B cell (primary cell): Measurements from ENCODE around the gene LSM12. TPM values are rescaled to one million over a fixed set of nuclear protein-coding genes. Genes with fewer than 3 reads are reported as not detected.

ENCODE experiments used
- ATAC-seq: fragments of 200-7000 bp; cut with Tn5 transposase; one replicate; pipeline ENCODE4 v1.10.0; 2021; ENCODE audit warnings: low read depth, mild to moderate bottlenecking, moderate number of reproducible peaks, moderate library complexity
- CTCF ChIA-PET: fragments of 350-600 bp; sonication (Branson Sonifier 250); formaldehyde crosslinking; loops from one replicate; lab custom pipeline; 2021; ENCODE audit warnings: antibody characterized with exemption, inconsistent platforms; lab: Charles Lee
- POLR2A ChIA-PET: fragments of 350-600 bp; sonication (Branson Sonifier 250); formaldehyde crosslinking; loops from one replicate; lab custom pipeline; 2021; ENCODE audit warnings: antibody characterized with exemption; lab: Charles Lee
- DNase-seq: peaks from one replicate; pipeline ENCODE4 v3.0.0; 2013
- H2AFZ ChIP-seq: 2 replicates; pipeline ENCODE4 v1.6.1; 2012; ENCODE audit warnings: mild to moderate bottlenecking, low read depth, low read length; ENCODE audit not compliant: insufficient read depth, poor library complexity, severe bottlenecking
- H3K27ac ChIP-seq, 2 donors: 1 replicate in 1 of 2; 2 replicates in 1 of 2; pipeline ENCODE4 v1.5.1; 2012 to 2013; ENCODE audit warnings: low read length in 2 of 2, mild to moderate bottlenecking in 2 of 2, moderate library complexity in 1 of 2
- H3K27me3 ChIP-seq, 4 experiments: fragments of 200-600 bp in 1 of 4; sonication (generic) in 1 of 4; replicated peaks in 1 of 4; 1 replicate in 2 of 4; 2 replicates in 2 of 4; pipeline versions ENCODE4 v1.6.1 to v1.7.0; 2013 to 2016; ENCODE audit warnings: low read length in 3 of 4, mild to moderate bottlenecking in 2 of 4, mixed read lengths in 1 of 4, moderate library complexity in 1 of 4; ENCODE audit not compliant: insufficient read depth in 4 of 4, control insufficient read depth in 3 of 4; ENCODE audit errors: control extremely low read depth in 1 of 4
- H3K36me3 ChIP-seq, 2 experiments: replicated peaks in 1 of 2; 1 replicate in 1 of 2; 2 replicates in 1 of 2; pipeline versions ENCODE4 v1.6.1 to v1.7.1; 2013; ENCODE audit warnings: low read length in 1 of 2; ENCODE audit not compliant: insufficient read depth in 2 of 2, control insufficient read depth in 1 of 2; ENCODE audit errors: control extremely low read depth in 1 of 2, extremely low read depth in 1 of 2
- H3K4me1 ChIP-seq, 2 donors: fragments of 200-600 bp in 1 of 2; sonication (generic) in 1 of 2; 1 replicate in 1 of 2; 2 replicates in 1 of 2; pipeline versions ENCODE4 v1.5.1 to v1.6.1; 2013 to 2017; ENCODE audit warnings: low read length in 2 of 2; ENCODE audit not compliant: control insufficient read depth in 2 of 2, insufficient read depth in 2 of 2
- H3K4me2 ChIP-seq: replicated peaks from 2 replicates; pipeline ENCODE3; 2012; ENCODE audit warnings: mild to moderate bottlenecking, low read depth, low read length; ENCODE audit not compliant: poor library complexity, severe bottlenecking
- H3K4me3 ChIP-seq, 5 experiments: fragments of 200-600 bp in 1 of 5; sonication (generic) in 1 of 5; 1 replicate in 3 of 5; 2 replicates in 2 of 5; pipeline versions ENCODE4 v1.5.1 to v1.7.0; 2011 to 2016; ENCODE audit warnings: low read length in 4 of 5, mild to moderate bottlenecking in 4 of 5, low read depth in 2 of 5, control low read depth in 1 of 5, moderate library complexity in 1 of 5; ENCODE audit not compliant: insufficient read depth in 1 of 5; ENCODE audit errors: control extremely low read depth in 1 of 5, extremely low read depth in 1 of 5
- H3K79me2 ChIP-seq: fragments of 200-600 bp; sonication (generic); one replicate; pipeline ENCODE4 v1.6.0; 2016; ENCODE audit warnings: low read length; ENCODE audit not compliant: control insufficient read depth, insufficient read depth
- H3K9ac ChIP-seq: fragments of 200-600 bp; sonication (generic); 2 replicates; pipeline ENCODE4 v1.6.1; 2017; ENCODE audit warnings: mild to moderate bottlenecking, low read length, moderate library complexity
- H3K9me3 ChIP-seq, 3 donors: one replicate each; pipeline versions ENCODE4 v1.6.1 to v1.7.1; 2013; ENCODE audit warnings: low read length in 2 of 3; ENCODE audit not compliant: control insufficient read depth in 2 of 3, insufficient read depth in 1 of 3; ENCODE audit errors: control extremely low read depth in 1 of 3
- H4K20me1 ChIP-seq: 2 replicates; pipeline ENCODE4 v1.6.0; 2012; ENCODE audit warnings: mild to moderate bottlenecking, low read length; ENCODE audit not compliant: insufficient read depth, control insufficient read depth, poor library complexity, severe bottlenecking
- H3K27ac Mint-ChIP-seq: one replicate; pipeline ENCODE4 v1.8.0; 2021; ENCODE audit warnings: mixed read lengths
- H3K27me3 Mint-ChIP-seq: one replicate; pipeline ENCODE4 v1.8.0; 2021; ENCODE audit warnings: mixed read lengths
- H3K4me1 Mint-ChIP-seq: one replicate; pipeline ENCODE4 v1.8.0; 2021; ENCODE audit warnings: mixed read lengths
- H3K4me3 Mint-ChIP-seq: one replicate; pipeline ENCODE4 v1.8.0; 2021; ENCODE audit warnings: mixed read lengths
- H3K9me3 Mint-ChIP-seq: one replicate; pipeline ENCODE4 v1.8.0; 2022; ENCODE audit warnings: mixed read lengths; ENCODE audit not compliant: insufficient read depth
- EZH2 ChIP-seq: IDR thresholded peaks from 2 replicates; pipeline ENCODE4 v1.6.1; 2012; ENCODE audit warnings: borderline replicate concordance, low read depth, mild to moderate bottlenecking, moderate library complexity, low read length; ENCODE audit not compliant: insufficient read depth, poor library complexity, severe bottlenecking
- WGBS: methylation state at CpG from one replicate; pipeline ENCODE4 v1.1.5; 2013; ENCODE audit warnings: missing lambda C conversion rate; ENCODE audit not compliant: insufficient coverage; 5-methylcytosine and 5-hydroxymethylcytosine counted together
- intact Hi-C: fragments of 100-400 bp; cut with micrococcal nuclease; formaldehyde crosslinking; loops from one replicate; pipeline ENCODE4 v1.10.0; 2022
- polyA plus RNA-seq: library from polyadenylated mRNA; depleted of rRNA; stranded (reverse); fragments of >200 nt; gene quantifications from 2 replicates; pipeline ENCODE4 v1.2.3, GENCODE V29; 2012
- total RNA-seq, 2 donors: library from RNA; stranded (reverse); fragments of 120-200 nt in 1 of 2; gene quantifications; 1 replicate in 1 of 2; 2 replicates in 1 of 2; pipeline versions ENCODE4 v1.2.3 to v1.2.4, GENCODE V29; 2013 to 2022
- TF ChIP-seq, protein P1 (sequence below): fragments of 200-600 bp; IDR thresholded peaks from one replicate; pipeline ENCODE4 v1.8.0; 2022; ENCODE audit warnings: antibody characterized with exemption, mild to moderate bottlenecking

LSM12 gene
- total and polyA plus RNA-seq, 2 donors (not counting 1 experiment from before 2014, with no cell fraction given) = 16.8 to 31.2 TPM

DNA sequence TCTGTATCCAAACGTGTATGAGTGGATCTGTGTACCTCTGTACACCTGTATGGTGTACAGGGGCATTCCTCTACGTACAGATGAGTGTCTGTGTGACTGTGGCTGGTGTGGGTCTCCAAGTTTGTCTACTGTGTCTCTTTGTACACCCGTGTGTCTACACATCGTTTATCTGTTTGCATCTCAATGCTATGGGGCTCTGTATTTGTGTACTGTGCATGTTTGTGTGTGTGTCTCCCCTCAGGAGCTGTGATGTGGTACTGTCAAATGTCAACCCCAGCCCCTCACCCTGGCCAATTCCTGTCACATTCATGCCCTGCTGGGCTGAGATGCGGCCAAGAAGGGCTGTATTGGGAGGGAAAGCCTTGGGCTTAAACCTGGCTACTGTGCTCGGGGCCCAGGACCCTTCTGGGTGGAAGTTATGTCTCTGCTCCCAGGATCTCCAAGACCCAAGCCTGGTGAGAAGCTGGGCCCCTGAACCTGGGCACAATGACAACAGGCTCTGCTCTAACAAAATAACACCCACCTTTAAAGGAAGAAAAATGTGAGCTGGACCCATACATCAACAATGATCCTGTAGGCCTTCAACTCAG, 65.5 kb downstream of the LSM12 start:
- intact Hi-C loops = no loop called here
- 89% methylated on average over 5 of the region's 6 CpGs for WGBS
- H3K9me3 ChIP-seq = peaks cover 0 to 12% (median 0%) of the 10 kb centered on the region in 3 donors
- TF ChIP-seq, protein P1, sequence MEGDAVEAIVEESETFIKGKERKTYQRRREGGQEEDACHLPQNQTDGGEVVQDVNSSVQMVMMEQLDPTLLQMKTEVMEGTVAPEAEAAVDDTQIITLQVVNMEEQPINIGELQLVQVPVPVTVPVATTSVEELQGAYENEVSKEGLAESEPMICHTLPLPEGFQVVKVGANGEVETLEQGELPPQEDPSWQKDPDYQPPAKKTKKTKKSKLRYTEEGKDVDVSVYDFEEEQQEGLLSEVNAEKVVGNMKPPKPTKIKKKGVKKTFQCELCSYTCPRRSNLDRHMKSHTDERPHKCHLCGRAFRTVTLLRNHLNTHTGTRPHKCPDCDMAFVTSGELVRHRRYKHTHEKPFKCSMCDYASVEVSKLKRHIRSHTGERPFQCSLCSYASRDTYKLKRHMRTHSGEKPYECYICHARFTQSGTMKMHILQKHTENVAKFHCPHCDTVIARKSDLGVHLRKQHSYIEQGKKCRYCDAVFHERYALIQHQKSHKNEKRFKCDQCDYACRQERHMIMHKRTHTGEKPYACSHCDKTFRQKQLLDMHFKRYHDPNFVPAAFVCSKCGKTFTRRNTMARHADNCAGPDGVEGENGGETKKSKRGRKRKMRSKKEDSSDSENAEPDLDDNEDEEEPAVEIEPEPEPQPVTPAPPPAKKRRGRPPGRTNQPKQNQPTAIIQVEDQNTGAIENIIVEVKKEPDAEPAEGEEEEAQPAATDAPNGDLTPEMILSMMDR = no peak
- TF ChIP-seq EZH2 = no peak
- H3K4me2 ChIP-seq = no peak overlapping the region
- no peaks in the 10 kb centered on the region for H3K79me2 ChIP-seq
- DNase-seq (no peak), ATAC-seq (no peak)
- H2AFZ ChIP-seq = no peak overlapping the region
- H3K27me3 ChIP-seq = peaks cover 0 to 24% (median 10%) of the 10 kb centered on the region in 4 experiments
- H3K4me1 ChIP-seq = peaks cover 17 to 18% of the 10 kb centered on the region in 2 donors
- POLR2A ChIA-PET = no interaction called here
- no peaks in the 10 kb centered on the region for H3K36me3 ChIP-seq
- peaks cover 11% of the 10 kb centered on the region for H3K4me1 Mint-ChIP-seq
- peaks cover 22% of the 10 kb centered on the region for H3K27me3 Mint-ChIP-seq
- no peak overlapping the region for H3K27ac ChIP-seq
- H3K9ac ChIP-seq = no peak overlapping the region
- CTCF ChIA-PET = no interaction called here
- no peak overlapping the region for H3K27ac Mint-ChIP-seq
- H3K4me3 ChIP-seq = no peak overlapping the region
- no peaks in the 10 kb centered on the region for H3K9me3 Mint-ChIP-seq
- no peaks in the 10 kb centered on the region for H4K20me1 ChIP-seq
- H3K4me3 Mint-ChIP-seq = no peak overlapping the region

DNA sequence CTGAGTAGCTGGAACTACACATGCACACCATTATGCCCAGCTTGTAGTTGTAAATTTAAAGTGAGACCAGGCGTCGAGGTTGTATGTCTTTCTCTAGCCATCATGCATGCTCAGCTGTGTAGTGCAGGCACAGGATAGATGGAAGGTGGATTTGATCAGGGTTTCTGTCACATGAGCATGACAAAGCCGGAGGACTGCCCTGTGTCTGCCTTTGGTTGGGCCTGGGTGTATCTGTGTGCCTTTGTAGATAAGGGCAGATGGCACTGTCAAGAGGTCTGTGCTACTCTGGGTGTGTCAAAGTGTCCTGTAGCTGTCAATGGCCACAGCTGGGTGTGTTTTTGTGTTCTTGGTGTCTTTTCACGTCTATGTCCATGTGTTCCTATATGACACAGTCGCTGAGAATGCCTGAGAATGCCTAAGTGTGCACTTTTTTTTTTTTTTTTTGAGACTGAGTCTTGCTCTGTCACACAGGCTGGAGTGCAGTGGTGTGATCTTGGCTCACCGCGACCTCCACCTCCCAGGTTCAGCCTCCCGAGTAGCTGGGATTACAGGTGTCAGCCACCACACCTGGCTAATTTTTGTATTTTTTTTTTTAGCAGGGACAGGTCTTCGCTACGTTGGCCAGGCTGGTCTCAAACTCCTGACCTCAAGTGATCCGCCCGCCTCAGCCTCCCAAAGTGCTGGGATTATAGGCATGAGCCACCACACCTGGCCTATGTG, 66.2 kb downstream of the LSM12 start:
- H3K4me1 ChIP-seq = peaks cover 10 to 12% of the 10 kb centered on the region in 2 donors
- DNase-seq (no peak), ATAC-seq (no peak)
- WGBS = 91% methylated on average over 12 of the region's 12 CpGs
- H3K27ac ChIP-seq = no peak overlapping the region
- CTCF ChIA-PET = interaction anchor here (0.7 kb wide), 1 partner anchor 863 kb away, joined by 3 read pairs; no protein-coding TSS in a partner anchor
- H3K27ac Mint-ChIP-seq = no peak overlapping the region
- H2AFZ ChIP-seq = no peak overlapping the region
- H3K4me2 ChIP-seq = no peak overlapping the region
- no peak overlapping the region for H3K9ac ChIP-seq
- H3K79me2 ChIP-seq = no peaks in the 10 kb centered on the region
- H3K27me3 Mint-ChIP-seq = peaks cover 23% of the 10 kb centered on the region
- peaks cover 8% of the 10 kb centered on the region for H3K4me1 Mint-ChIP-seq
- intact Hi-C loops = no loop called here
- POLR2A ChIA-PET = no interaction called here
- H3K36me3 ChIP-seq = no peaks in the 10 kb centered on the region
- no peaks in the 10 kb centered on the region for H4K20me1 ChIP-seq
- H3K4me3 ChIP-seq = no peak overlapping the region
- H3K9me3 ChIP-seq = peaks cover 0 to 5% (median 0%) of the 10 kb centered on the region in 3 donors
- H3K4me3 Mint-ChIP-seq = no peak overlapping the region
- H3K9me3 Mint-ChIP-seq = no peaks in the 10 kb centered on the region
- H3K27me3 ChIP-seq = peaks cover 0 to 23% (median 7%) of the 10 kb centered on the region in 4 experiments
- TF ChIP-seq EZH2 = no peak
- TF ChIP-seq, protein P1 = no peak
